Brain microvascular endothelial cell (primary cell): ENCODE results near the gene FMNL1.

Source experiments
- DNase-seq: peaks from one replicate; pipeline ENCODE4 v3.0.0-alpha.2; 2020
- H3K27ac ChIP-seq: fragments of 250-450 bp; sonication (Bioruptor Pico); 2 replicates; pipeline ENCODE4 v1.5.1; 2020; ENCODE audit warnings: mild to moderate bottlenecking, moderate library complexity
- H3K27me3 ChIP-seq: fragments of 250-450 bp; sonication (Bioruptor Pico); replicated peaks from 2 replicates; pipeline ENCODE4 v1.5.1; 2020; ENCODE audit warnings: mild to moderate bottlenecking
- H3K36me3 ChIP-seq: fragments of 250-450 bp; sonication (Bioruptor Pico); replicated peaks from 2 replicates; pipeline ENCODE4 v1.5.1; 2020; ENCODE audit warnings: mild to moderate bottlenecking
- H3K4me3 ChIP-seq: 2 replicates; pipeline ENCODE4 v1.5.1; 2011; ENCODE audit warnings: low read depth, mild to moderate bottlenecking, control low read depth, low read length, moderate library complexity
- in situ Hi-C: cut with HindIII; loops from 2 replicates; pipeline ENCODE4 v1.10.0; 2017; ENCODE audit warnings: low sequenced_read_pairs, low pct_ligation_motif_present
- TF ChIP-seq, protein P1 (sequence below): IDR thresholded peaks from 2 replicates; pipeline ENCODE4 v1.5.1; 2011; ENCODE audit warnings: low read depth, mild to moderate bottlenecking, moderate library complexity, low read length, control low read depth, inconsistent platforms; ENCODE audit errors: missing control alignments

Gene FMNL1

DNA sequence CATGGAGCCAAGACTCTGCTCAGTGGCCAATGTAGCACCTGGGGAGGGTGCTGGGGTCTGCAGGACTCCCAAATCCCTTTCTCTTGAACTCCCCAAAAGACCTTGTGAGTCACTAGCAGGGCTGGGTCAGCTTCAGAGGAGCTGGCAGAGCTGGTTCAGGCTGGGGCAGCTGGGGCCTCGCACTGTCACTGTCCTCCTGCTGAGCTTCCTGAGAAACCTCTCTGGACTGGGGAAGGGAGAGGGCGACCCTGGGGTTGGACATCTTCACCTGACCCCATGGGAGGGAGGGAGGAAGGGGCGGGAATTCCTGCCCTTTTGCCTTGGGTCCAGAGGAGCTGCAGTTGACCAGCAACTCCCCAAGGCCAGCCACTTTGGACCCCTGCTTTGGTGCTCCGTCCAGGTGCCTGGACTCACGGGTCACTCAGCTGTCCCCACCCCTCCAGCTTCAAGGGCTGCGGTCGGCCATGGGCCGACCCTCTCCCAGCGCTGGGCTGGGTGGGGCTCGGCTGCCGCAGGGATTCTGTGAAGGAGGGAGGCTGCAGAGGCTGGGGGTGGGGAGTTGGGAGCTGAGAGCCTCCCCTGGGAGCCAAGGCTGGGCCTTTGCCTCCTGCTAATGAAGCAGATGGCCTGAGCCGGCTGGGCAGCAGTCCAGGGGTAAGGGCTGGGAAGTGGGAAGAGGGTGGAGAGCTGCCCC, 9.2 kb downstream of the FMNL1 start:
- Histone ChIP-seq H3K4me3 (no peak overlapping the region), H3K27me3 (no peaks in the 10 kb centered on the region), H3K27ac (no peak overlapping the region), H3K36me3 (no peaks in the 10 kb centered on the region)
- in situ Hi-C loops, result no loop called here
- TF ChIP-seq, protein P1, sequence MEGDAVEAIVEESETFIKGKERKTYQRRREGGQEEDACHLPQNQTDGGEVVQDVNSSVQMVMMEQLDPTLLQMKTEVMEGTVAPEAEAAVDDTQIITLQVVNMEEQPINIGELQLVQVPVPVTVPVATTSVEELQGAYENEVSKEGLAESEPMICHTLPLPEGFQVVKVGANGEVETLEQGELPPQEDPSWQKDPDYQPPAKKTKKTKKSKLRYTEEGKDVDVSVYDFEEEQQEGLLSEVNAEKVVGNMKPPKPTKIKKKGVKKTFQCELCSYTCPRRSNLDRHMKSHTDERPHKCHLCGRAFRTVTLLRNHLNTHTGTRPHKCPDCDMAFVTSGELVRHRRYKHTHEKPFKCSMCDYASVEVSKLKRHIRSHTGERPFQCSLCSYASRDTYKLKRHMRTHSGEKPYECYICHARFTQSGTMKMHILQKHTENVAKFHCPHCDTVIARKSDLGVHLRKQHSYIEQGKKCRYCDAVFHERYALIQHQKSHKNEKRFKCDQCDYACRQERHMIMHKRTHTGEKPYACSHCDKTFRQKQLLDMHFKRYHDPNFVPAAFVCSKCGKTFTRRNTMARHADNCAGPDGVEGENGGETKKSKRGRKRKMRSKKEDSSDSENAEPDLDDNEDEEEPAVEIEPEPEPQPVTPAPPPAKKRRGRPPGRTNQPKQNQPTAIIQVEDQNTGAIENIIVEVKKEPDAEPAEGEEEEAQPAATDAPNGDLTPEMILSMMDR, result no peak
- DNase-seq, result no peak

DNA sequence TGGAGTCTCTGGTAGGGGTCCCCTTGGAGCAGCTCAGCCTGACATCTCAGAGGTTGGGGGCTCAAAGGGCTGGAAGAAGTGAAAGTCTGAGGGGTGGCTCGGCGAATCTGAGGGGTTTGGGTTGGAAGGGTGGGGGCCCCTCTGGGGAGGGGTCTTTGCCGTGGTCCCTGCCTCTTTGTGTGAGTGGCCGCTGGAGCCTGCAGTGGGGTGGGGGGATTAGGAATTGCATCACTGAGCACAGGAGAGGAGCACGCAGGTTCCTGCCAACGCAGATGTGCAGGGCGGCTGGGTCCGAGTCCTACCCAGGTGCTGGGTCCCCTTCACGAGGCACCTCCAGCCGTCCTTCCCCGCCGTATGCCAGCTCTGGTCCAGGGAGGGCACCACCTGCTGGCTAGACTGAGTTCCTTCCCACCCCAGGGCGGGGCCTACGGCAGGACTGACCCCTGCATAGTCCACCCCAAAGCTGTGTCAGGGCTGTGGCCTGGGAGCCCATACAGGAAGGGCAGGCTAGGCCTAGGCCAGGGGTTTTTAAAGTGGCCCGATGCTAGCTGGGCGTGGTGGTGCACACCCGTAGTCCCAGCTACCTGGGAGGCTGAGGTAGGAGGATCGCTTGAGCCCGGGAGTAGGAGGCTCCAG, 9.9 kb downstream of the FMNL1 start:
- Histone ChIP-seq H3K27ac (no peak overlapping the region), H3K4me3 (no peak overlapping the region), H3K27me3 (no peaks in the 10 kb centered on the region), H3K36me3 (no peaks in the 10 kb centered on the region)
- in situ Hi-C loops, result no loop called here
- no peak for DNase-seq
- TF ChIP-seq, protein P1, result peak; percentile 62

DNA sequence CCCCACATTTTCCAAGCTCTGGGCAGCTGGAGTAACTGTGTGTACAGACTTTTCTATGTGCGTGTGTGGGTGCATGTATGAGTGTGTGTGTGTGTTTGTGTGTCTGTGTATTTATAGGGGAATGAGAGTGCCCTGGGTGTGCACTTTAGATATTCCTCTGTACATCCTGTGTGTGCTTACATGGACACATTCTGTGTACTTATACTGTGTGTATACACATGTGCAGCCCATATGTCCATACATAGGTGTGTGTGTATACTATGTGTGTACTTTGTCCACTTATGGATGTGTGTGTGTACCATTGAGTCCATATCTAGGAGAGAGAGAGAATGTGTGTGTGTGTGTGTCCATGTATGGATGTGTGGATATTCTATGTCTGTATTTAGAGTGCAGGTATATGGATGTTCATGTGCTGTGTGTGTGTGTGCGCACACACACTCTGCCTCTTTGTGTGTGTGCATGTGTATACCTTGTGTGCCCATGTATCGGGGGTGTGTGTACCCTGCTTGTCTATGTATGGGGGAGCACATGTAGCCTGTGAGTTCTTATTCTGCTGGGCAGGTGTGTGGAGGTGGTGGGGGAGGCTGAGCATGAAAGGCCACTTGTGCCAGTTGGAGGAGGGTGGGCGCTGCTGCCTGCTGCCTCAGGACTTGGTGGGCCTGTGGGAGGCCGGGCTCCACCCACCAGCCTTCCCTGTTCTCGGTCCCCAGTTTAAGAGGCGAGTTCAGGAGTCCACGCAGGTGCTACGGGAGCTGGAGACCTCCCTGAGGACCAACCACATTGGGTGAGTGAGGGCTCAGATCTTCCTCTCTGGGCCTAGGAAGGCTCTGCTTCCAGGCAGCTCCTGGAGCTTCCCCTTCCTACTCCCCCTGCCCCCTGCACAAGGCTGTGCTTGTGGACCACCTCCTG, 11.1 kb downstream of the FMNL1 start:
- TF ChIP-seq, protein P1, result no peak
- in situ Hi-C loops, result no loop called here
- Histone ChIP-seq H3K27ac (no peak overlapping the region), H3K36me3 (no peaks in the 10 kb centered on the region), H3K4me3 (no peak overlapping the region), H3K27me3 (no peaks in the 10 kb centered on the region)
- DNase-seq, result no peak

DNA sequence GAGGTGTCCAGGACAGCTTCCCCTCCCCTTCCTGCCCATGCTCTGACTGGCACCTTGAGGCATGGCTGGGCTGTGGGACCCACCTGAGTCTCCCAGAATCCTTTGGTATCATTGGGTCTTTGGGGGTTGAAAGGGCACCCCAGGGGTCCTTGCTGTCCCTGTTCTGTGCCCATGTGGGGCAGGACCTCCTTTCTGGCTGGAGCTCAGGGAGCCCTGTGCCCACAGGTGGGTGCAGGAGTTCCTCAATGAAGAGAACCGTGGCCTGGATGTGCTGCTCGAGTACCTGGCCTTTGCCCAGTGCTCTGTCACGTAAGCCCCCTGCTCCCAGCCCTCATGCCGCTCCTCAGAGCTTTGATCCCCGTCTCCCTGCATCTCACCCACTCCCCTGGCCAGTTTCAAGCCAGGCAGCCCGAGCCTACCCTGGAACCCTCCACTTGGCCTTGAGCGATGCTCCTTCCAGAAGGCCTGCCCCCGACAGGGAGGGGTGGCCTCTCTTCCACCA, 11.8 kb downstream of the FMNL1 start:
- DNase-seq, result no peak
- Histone ChIP-seq H3K27ac (no peak overlapping the region), H3K4me3 (no peak overlapping the region), H3K27me3 (no peaks in the 10 kb centered on the region), H3K36me3 (no peaks in the 10 kb centered on the region)
- in situ Hi-C loops, result no loop called here
- TF ChIP-seq, protein P1, result no peak

DNA sequence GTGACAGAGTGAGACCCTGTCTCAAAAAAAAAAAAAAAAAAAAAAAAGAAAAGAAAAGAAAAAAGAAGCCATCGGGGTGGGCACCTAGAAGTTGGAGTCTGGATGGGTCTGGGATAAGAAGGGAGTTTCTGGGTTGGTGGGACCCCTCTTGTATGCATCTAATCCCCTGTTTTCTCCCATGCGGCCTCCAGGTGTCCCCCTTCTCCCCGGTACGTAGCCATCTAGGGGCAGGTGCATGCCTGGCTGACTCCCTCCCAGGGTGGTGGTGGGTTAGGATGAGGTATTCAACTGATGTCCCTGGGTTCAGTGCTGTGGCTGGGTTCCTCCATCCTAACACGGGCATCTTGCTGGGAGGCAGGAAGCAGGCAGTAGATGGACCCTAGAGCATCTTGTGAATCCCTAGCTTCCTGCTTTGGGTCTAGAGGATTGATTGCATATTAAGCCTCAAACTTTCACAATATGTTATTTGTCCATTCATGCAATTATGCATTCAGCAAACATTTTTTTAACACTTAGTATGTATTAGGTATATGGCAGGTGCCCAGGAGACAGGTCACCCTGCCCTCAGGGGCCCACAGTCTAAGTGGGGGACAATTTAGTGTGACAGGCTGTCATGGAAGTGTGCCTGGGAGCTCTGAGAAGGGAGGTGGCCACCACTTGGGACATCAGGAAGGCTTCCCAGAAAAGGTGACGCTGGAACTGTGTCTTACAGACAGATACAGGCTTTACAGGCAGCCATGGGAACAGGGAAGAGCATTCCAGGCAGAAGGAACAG, 13.1 kb downstream of the FMNL1 start:
- Histone ChIP-seq H3K4me3 (no peak overlapping the region), H3K36me3 (no peaks in the 10 kb centered on the region), H3K27ac (no peak overlapping the region), H3K27me3 (no peaks in the 10 kb centered on the region)
- in situ Hi-C loops, result no loop called here
- no peak for DNase-seq
- TF ChIP-seq, protein P1, result peak; percentile 61
